G401.6 (cell line): ENCODE measurements around the gene CXCL16.
"Not testable (repeated sequence)": the region's sequence is repeated elsewhere in the genome, so short reads cannot be mapped to it uniquely, and the experiment has no call there.

Experiments used
- FAIRE-seq: peaks from 2 replicates; lab custom pipeline; 2012; peaks lifted over from hg19 to GRCh38; lab: Jason Lieb, UNC

Gene CXCL16

GRCh38 chr17:4691686-4692085 lies 48.0 kb downstream of the CXCL16 start:
- no peak for FAIRE-seq

GRCh38 chr17:4690745-4691144 lies 49.0 kb downstream of the CXCL16 start:
- no peak for FAIRE-seq

DNA sequence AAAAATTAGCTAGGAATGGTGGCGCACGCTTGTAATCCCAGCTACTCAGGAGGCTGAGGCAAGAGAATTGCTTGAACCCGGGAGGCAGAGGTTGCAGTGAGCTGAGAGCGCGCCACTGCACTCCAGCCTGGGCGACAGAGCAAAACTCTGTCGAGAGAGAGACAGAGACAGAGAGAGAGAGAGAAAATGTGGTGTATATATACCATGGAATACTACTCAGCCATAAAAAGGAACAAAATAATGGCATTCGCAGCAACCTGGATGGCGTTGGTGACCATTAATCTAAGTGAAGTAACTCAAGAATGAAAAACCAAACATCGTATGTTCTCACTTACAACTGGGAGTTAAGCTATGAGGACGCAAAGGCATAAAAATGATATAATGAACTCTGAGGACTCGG lies 49.9 kb downstream of the CXCL16 start:
- FAIRE-seq, result not testable (repeated sequence)

- FAIRE-seq, result not testable (repeated sequence)
Observed at GRCh38 chr17:4683739-4684138, 56.0 kb downstream of the CXCL16 start.
